Stromal cell of bone marrow (primary cell): ENCODE data around the gene IGF2BP2.
"Not testable (repeated sequence)": the region's sequence is repeated elsewhere in the genome, so short reads cannot be mapped to it uniquely, and the experiment has no call there.

Experiments
- DNase-seq: peaks from one replicate; pipeline ENCODE4 v3.0.0-alpha.2; 2012; ENCODE audit warnings: low read depth

Gene IGF2BP2

GRCh38 chr3:185825006-185825638 is at the start of gene IGF2BP2:
Gene IGF2BP2 (minus strand): TSS chr3:185825042. CDS start chr3:185824960, 82 bp downstream.
- DNase-seq, result peak; percentile 78

DNA sequence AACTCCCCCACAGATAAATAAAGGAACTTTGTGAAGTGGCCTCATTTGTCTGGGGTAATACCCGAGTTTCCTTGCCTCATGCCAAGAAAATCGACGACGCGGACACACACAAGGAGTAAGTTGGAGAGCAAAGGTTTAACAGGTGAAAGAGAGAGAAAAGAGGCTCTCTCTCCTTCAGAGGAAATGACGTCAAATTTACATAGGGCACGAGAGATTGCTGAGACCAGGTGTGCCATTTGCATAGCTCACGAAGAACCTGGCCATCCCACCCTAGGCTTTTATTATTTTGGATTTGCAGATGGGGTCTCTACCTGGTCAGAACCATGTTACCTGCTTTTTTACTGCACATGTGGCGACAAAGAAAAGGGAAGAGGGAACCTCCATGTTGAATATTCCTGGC is 49.3 kb upstream of the IGF2BP2 start:
- no peak for DNase-seq

DNA sequence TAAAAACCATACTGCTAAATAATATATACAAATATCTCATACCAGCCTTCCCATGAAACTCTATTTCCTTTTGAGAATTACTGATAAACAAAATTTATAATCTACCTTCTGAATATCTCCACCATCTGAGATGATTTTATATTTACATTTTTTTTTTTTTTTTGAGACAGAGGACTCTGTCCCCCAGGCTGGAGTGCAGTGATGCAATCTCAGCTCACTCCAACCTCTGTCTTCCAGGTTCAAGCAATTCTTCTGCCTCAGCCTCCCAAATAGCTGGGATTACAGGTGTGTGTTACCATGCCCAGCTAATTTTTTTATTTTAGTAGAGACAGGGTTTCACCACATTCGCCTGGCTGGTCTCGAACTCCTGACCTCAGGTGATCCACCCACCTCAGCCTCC is 42.8 kb upstream of the IGF2BP2 start:
- DNase-seq, result no peak

- no peak for DNase-seq
Measured at GRCh38 chr3:185866995-185867394, 42.2 kb upstream of the IGF2BP2 start.

DNA sequence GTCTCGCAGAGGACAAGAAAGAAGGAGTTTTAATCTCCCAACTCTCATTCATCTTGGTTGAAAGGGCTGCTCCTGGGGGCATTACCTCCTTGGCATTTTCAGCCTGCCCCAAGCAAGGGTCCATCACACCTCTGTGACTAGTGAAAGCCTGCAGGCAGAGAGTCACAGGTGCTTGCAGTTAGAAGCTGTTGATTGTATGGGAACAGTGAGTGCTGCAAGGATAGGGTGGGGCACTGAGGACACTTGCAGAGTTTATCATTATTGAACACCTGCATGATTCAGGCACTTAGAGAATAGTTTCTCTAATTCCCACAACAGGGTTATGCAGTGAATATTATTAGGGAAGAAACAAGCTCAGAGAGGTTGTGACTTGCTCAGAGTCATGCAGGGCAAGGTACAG is 41.7 kb upstream of the IGF2BP2 start:
- no peak for DNase-seq

GRCh38 chr3:185865247-185865646 is 40.4 kb upstream of the IGF2BP2 start:
- no peak for DNase-seq

- DNase-seq, result no peak
Measured at GRCh38 chr3:185864767-185865166, 39.9 kb upstream of the IGF2BP2 start.

- no peak for DNase-seq
Measured at GRCh38 chr3:185862920-185863319, 38.1 kb upstream of the IGF2BP2 start.

- DNase-seq, result no peak
Measured at GRCh38 chr3:185859294-185859972, 34.6 kb upstream of the IGF2BP2 start.

GRCh38 chr3:185858502-185859225 is 33.8 kb upstream of the IGF2BP2 start:
- DNase-seq, result no peak

DNA sequence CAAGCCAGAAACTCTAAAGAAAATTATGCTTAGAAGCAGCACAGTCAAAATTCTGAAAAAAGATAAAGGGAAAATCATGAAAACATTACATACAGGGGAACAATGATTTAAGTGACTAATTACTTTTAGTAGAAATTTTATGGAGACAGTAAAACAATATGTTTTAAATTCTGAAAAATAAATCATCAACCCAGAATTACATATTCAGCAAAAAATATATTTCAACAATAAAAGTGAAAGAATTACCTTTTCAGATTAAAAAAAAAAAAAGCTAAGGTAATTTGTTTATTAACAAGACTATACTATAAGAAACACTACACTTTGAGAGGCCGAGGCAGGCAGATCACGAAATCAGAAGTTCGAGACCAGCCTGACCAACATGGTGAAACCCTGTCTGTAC is 32.4 kb upstream of the IGF2BP2 start:
- no peak for DNase-seq

GRCh38 chr3:185856652-185857051 is 31.8 kb upstream of the IGF2BP2 start:
- DNase-seq, result no peak

DNA sequence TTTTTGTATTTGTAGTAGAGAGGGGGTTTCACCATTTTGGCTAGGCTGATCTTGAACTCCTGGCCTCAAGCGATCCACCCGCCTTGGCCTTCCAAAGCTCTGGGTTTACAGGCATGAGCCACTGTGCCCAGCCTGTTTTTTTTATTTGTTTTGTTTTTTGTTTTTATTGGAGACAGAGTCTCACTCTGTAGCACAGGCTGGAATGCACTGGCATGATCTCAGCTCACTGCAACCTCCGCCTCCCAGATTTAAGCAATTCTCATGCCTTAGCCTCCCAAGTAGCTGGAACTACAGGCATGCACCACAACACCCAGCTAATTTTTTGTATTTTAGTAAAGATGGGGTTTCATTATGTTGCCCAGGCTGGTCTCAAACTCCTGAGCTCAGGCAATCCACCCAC is 28.9 kb upstream of the IGF2BP2 start:
- DNase-seq, result peak; percentile 45

DNA sequence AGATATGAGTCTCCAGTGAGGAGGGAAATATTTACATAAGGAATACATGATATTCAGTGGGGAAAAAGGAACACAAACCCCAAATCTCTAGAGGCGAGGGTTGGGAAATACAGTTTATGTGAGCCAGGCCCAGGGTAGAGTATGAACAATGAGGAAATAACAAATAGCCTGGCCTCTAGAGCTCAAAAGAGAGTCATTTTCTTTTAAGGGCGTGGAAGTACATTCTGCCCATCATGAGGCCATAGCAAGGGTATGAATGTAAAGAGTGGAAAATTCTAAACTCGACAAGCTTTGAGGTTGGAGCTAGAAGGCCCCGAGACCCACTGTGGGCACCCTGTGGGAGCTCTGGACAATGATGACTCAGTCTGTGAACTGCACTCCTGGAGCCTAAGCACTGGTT is 27.8 kb upstream of the IGF2BP2 start:
- DNase-seq, result peak; percentile 81

- DNase-seq, result no peak
Measured at GRCh38 chr3:185851959-185852358, 27.1 kb upstream of the IGF2BP2 start.

DNA sequence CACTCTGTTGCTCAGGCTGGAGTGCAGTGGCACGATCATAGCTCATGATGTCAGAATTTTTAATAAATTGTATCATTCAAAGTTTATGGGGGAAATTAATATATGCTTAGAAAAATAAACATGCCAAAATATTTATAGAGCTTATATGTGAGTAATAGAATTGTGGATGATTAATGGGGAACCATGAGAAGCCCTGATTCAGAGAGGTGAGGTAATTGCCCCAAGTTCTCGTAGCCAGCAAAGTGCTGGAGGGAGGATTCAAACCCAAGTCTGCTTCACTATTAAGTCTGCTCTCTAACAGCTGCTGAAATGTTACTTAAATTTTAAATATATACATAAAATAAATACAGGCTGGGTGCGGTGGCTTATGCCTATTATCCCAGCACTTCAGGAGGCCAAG is 26.2 kb upstream of the IGF2BP2 start:
- no peak for DNase-seq

DNA sequence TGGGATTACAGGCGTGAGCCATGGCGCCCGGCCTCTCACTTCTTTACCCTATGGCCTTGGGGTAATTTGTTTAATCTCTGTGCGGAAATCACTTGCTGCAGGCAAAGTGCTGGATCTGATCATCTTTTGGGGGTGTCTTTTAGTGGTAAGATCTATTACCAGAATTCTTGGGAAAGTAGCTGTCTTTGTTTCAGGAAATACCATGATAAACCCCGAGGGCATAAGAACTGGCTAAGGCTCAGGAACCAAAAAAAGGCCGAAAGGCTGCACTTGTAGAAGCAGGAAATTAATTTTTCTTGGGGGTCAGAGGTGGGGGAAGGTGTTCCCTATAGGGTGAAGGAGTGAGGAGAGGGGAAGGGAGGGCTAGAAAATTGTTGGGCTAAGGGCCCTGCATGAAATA is 22.7 kb upstream of the IGF2BP2 start:
- DNase-seq, result no peak

DNA sequence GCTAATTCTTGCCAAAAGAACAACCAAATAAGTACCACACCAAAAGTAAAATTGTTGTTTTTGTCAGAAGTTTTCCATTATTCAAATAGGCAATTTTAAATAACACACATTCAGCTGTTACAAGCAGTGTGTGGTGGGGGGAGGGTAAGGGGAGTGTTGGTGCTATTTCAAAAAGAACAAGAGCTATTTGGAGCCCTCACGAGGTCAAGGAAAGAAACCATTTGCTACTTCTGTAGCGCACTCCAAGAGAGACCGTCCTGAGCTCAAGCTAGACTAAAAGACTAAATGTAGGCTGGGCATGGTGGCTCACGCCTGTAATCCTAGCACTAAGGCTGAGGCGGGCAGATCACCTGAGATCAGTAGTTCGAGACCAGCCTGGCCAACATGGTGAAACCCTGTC is 21.2 kb upstream of the IGF2BP2 start:
- DNase-seq, result no peak

DNA sequence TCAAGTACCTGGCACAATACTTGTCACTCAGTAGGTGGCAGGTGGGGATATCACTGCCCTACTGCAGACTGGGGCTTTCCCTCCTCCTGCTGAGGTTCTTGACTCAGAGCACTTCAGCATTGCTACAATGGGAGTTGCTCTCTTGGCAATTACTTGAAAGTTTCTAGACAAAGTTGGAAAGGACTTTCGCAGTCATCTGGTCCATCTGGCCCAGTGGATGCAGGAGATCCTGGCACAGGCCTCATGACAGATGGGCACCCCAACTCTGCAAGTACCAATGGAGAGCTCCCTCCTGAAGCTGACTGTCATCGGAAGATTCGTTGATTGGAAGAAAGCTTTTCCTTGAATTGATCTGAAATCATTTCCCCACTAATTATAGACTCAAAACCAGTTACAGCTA is 19.2 kb upstream of the IGF2BP2 start:
- no peak for DNase-seq

- no peak for DNase-seq
Measured at GRCh38 chr3:185843635-185844034, 18.8 kb upstream of the IGF2BP2 start.

DNA sequence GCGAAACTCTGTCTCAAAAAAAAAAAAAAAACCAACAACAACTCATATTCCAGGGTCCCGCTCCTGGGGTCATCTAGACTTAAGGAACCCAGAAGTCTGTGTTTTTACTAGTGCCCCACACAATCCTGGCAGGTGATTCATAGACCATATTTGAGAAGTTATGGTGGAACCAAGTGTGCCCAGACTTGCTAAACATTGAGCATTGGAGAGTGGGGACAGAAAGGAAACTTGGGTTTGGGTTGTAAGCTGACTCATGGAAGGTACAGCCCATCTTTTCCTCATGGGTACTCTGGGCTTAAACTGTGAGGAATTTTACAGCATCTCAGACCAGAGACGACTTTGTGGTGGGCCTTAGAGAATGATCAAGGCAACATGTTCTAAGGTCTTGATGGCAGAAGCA is 18.3 kb upstream of the IGF2BP2 start:
- no peak for DNase-seq

- DNase-seq, result no peak
Measured at GRCh38 chr3:185842241-185842640, 17.4 kb upstream of the IGF2BP2 start.

DNA sequence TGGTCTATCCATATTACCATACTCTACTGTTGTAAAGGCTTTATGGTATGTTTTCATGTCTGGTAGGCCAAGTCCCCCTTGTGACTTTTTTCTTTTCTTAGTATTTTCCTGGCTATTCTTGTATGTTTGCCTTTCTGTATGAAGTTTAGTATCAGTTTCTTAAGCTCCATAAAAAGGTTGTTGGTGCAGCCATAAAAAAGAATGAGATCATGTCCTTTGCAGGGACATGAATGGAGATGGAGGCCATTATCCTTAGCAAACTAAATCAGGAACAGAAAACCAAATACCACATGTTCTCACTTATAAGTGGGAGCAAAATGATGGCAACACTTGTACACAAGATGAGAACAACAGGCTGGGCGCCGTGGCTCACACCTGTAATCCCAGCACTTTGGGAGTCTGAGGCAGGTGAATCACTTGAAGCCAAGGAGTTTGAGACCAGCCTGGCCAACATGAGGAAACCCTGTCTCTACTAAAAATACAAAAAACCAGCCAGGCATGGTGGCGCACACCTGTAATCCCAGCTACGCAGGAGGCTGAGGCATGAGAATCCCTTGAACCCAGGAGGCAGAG is 13.7 kb upstream of the IGF2BP2 start:
- not testable (repeated sequence) for DNase-seq
